HG03095 (cell line): ENCODE results near the gene SOX1.

Source experiments
- ATAC-seq: cut with Tn5 transposase; IDR thresholded peaks from one replicate; pipeline ENCODE4 v1.9.1; 2021; ENCODE audit warnings: moderate library complexity; ENCODE audit not compliant: unreplicated experiment

The SOX1 gene

GRCh38 chr13:112071723-112072533 is 5.0 kb downstream of the SOX1 start:
- no peak for ATAC-seq

- no peak for ATAC-seq
Observed at GRCh38 chr13:112072534-112073244, 5.7 kb downstream of the SOX1 start.

- ATAC-seq = no peak
Observed at GRCh38 chr13:112073245-112074138, 6.5 kb downstream of the SOX1 start.

- ATAC-seq = no peak
Observed at GRCh38 chr13:112074139-112074865, 7.4 kb downstream of the SOX1 start.

GRCh38 chr13:112077729-112078128 is 10.8 kb downstream of the SOX1 start:
- ATAC-seq = no peak

DNA sequence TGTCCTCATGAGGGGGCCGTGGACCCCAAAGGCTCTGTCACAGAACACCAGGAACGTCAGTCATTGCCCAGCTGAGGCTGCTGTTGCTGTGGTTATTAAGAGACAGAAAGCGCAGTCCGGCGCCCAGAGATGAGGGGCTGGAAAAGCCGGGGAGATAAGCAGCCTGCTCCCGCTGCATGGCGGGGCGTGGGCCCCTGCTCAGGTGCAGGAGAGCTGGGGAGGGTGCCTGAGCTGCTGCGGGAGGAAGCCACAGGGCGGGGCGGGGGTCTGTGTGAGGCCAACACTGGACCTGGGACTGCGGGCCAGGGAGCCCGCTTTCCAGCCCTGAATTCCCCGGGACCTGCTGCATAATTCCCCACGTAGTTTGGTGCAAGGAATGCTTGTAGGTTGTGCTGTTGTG is 11.3 kb downstream of the SOX1 start:
- no peak for ATAC-seq

- no peak for ATAC-seq
Observed at GRCh38 chr13:112078879-112079531, 12.1 kb downstream of the SOX1 start.

GRCh38 chr13:112079696-112080095 is 12.7 kb downstream of the SOX1 start:
- ATAC-seq = no peak

DNA sequence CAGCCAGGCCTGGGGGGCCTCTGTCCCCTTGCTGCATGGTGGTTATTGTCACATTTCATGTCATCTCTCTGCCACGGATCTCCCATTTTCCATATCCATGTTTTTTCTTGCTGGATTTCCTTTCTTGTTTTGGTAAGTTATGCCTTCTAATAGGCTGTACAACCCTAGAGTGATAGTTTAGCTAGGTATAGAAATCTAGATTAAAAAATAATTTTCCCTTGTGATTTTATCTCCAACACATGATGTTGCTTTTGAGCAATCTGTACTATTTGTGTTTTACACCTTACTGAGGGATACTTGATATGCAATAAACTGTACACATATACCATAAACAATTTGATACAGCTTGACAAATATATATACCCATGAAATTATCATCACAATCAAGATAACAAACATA is 17.0 kb downstream of the SOX1 start:
- ATAC-seq = no peak

DNA sequence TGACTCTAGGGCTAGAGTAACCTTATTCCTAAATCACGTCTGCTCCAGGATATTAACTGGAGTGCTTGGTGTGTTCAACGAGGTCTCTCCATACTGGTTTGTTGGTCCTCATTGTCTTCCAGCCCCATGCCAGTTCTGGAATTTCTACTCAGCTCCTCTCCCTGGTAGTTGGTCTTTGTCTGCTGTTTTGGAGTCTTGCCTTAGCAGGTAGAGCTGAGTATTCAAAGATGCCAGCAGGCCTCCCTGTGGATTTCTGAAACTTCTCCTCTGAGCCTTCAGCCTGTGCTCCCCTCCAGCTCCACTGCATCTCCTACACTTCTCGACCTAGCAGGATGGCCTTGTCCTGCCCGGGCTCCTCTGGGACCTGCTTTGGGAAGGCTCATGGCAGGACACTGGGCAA is 25.5 kb downstream of the SOX1 start:
- no peak for ATAC-seq

- ATAC-seq = no peak
Observed at GRCh38 chr13:112095354-112095753, 28.4 kb downstream of the SOX1 start.

DNA sequence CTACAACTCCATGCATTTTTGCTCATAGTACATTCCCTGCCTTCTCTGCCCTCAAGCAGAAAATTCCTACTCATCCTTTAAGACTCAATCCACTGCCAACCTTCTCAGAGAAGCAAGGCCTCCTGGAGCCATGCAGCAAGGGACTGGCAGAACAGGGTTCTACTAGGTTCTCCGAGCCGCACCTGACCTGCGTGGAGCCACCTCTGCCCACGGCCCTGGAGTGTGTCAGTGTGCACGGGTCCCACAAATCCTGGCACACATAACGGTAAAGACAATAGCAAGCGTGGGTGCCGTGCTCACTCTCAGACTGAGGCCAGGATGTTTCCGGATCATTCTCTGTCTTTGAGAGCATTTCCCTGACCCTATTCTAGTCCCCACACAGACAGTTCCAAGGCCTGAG is 30.0 kb downstream of the SOX1 start:
- ATAC-seq = no peak

GRCh38 chr13:112097770-112098169 is 30.8 kb downstream of the SOX1 start:
- no peak for ATAC-seq

DNA sequence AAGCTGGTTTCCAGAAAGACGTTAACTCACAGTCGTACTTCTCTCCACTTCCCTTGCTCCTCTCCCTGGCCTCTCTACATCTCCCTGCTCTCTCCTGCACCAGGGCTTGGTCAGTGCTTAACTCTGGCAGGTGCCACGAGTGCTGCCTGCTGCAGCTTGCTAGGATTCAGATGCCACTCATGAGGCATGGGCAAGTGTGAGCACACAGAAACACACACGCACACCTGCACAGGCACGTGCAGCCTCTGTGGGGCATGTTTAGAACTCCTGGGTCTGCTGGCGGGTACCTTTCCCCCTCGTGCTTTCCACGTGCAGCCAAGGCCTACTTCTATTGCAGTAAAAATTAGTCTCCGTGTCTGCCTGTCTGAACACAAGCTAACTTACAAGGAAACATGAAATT is 31.8 kb downstream of the SOX1 start:
- ATAC-seq = no peak

- no peak for ATAC-seq
Observed at GRCh38 chr13:112101360-112101930, 34.5 kb downstream of the SOX1 start.

DNA sequence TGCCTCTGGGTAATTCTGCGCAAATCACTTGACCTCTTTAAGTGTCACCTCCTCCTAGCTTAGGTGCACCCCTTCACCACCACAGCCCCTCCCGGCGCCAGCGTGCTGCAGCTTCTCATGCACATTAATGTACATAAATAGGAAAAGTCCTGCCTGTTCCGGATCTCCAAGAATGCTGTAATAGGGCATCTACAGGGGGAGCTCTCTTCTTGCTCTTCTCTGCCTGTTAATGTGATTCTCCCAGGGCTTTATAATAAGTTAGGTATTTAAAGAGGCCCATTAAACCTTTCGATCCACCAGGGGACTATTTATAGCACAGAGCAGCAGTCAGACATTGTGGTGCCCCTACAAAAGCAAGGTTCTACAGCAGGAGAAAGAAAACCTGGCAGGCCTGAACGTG is 35.3 kb downstream of the SOX1 start:
- ATAC-seq = no peak

DNA sequence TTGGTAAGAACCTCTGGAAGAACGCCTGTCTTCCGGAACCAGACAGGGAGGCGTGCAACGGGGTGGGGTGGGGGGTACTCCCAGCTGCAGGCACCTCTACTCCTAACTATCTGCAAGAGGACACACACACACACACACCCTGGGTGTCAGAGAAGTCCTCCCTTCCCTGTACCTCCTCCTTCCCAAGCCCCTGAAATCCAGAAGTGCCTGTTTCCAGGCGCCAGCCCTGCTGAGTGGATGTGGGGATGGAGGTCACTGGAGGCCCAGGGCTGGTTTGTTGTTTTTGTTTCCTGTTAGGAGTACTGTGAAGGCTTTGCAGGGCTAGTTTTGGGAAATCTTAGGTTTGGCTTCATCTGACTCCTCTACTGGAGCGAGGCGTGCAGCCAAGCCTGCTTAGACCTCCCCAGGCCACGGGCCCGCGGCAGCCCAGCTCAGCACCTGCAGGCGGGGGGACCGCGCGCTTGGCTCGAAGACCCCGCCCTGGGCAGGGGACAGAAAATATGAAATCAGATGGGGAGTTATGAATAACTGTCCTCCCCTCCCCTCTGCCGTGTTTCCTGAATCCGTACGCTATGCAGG is 36.4 kb downstream of the SOX1 start:
- no peak for ATAC-seq

GRCh38 chr13:112103961-112104880 is 37.3 kb downstream of the SOX1 start:
- no peak for ATAC-seq

- ATAC-seq = no peak
Observed at GRCh38 chr13:112104881-112105234, 37.9 kb downstream of the SOX1 start.
